Measurements from ENCODE around the gene HP1BP3.

DNA sequence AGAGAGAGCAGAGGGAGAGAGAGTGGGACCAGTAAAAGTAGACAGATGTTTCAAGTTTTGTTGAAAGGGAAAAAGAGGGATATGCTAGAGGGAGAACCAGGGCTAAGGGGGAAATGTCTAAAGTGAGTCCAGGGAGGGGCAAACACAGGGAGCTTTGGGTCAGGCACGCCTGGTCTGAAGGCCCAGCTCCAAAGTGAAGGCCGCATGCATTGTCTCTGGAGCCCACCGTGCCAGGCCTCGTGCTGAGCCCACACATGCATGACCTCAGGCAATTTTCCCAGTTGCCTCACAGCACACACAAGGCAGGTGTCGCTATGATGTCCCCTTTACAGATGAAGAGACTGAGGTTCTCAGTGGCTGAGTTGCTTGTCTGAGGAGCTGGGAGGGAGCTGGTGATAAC lies 85.3 kb downstream of the HP1BP3 start:
- TF ChIP-seq, protein P1, sequence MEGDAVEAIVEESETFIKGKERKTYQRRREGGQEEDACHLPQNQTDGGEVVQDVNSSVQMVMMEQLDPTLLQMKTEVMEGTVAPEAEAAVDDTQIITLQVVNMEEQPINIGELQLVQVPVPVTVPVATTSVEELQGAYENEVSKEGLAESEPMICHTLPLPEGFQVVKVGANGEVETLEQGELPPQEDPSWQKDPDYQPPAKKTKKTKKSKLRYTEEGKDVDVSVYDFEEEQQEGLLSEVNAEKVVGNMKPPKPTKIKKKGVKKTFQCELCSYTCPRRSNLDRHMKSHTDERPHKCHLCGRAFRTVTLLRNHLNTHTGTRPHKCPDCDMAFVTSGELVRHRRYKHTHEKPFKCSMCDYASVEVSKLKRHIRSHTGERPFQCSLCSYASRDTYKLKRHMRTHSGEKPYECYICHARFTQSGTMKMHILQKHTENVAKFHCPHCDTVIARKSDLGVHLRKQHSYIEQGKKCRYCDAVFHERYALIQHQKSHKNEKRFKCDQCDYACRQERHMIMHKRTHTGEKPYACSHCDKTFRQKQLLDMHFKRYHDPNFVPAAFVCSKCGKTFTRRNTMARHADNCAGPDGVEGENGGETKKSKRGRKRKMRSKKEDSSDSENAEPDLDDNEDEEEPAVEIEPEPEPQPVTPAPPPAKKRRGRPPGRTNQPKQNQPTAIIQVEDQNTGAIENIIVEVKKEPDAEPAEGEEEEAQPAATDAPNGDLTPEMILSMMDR (conservative IDR thresholded peaks at IDR 0.05), result no peak
- TF ChIP-seq ZFX (IDR thresholded peaks at IDR 0.05), result no peak
